Smooth muscle cell of the brain vasculature (primary cell): ENCODE results near the gene PHPT1.

Experiments
- DNase-seq: peaks from one replicate; pipeline ENCODE4 v3.0.0-alpha.2; 2012; ENCODE audit warnings: low read depth, low spot score

The PHPT1 gene

DNA sequence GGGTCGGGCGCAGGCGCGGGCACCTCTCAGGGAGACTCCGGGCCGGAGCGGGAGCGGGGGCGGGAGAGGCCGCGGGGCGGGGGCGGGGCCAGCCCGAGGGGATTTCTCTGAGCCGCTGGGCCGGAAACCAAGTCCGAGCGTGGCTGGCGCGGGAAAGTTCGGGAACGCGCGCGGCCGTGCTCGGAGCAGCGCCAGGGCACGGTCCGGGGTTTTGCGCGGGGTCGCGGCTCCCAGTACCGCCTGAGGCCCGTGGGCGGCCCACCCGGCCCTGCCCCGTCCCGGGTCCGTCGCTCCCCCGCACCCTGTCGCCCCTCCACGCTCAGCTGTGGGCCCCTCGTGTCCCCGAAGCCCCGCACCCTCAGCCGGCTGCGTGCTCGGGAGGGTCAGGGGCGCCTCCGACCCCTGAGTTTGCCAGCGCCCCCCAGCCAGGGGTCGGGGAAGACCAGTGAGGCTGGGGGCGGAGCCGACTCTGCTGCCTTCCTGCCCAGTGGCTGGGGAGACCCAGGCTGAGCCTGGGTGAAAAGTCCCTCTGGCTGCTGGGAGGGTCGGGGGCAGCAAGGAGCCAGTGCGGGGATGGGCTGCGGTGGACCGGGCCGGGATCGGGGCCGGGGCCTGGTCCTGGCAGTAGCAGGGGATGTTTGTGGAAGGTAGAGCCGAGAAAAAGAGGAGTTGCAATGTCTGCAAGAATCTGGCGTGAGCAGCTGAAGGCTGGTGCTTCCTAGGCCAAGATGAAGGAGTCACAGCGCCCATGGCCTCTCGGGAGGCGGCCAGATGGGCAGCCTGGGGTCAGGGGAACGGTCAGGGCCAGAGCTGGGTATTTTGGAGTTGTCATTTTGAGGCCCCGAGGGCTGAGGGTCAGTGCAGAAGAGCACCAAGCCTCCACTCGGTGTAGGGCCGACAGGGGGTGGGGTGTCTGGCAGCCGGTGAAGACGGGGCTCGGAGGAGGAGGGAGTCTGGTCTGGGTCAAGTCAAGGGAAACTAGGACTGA lies 37.7 kb downstream of the PHPT1 start:
- no peak for DNase-seq

DNA sequence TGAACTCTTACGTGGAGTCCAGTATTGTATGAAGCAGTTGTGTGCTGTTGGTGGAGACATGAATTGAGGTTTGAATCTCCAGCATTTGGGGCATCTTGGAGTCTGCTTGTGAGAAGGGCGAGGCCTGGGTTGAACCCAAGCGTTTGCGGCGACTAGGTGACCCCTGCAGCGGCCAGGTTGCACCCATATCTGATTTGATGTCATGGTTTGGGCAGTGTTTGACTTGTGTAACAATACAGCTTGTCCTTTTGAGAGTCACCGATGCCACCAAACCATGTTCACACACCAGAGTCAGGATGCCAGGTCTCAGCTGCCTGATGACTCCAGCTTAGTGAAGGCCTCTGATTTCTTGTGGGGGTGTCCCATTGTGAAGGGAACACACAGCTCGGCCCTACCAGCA lies 39.2 kb downstream of the PHPT1 start:
- DNase-seq: no peak

DNA sequence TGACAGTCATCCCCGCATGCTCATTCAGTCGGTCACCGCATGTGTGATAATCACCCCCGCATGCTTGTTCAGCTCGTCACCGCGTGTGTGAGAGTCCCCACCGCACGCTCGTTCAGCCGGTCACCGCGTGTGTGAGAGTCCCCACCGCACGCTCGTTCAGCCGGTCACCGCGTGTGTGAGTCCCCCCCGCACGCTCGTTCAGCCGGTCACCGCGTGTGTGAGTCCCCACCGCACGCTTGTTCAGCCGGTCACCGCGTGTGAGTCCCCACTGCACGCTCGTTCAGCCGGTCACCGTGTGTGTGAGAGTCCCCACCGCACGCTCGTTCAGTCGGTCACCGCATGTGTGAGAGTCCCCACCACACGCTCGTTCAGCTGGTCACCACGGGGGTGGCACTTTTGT lies 40.6 kb downstream of the PHPT1 start:
- DNase-seq: no peak

DNA sequence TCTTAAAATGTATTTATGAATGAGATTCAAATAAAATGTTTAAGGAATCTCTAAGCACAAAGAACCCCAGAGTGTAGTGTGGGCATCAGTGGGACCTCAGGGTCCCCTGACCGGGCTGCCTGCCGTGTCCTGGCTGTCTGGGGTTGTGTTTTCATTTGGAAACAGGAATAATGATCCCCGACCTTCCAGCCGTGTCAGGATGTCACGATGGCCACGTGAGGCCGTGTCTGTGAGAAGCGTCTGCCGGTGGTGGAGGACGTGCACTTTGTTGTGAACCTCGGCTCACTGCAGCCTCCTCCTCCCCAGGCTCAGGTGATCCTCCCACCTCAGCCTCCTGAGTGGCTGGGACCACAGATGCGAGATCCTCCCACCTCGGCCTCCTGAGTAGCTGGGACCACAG lies 41.5 kb downstream of the PHPT1 start:
- DNase-seq: no peak

DNA sequence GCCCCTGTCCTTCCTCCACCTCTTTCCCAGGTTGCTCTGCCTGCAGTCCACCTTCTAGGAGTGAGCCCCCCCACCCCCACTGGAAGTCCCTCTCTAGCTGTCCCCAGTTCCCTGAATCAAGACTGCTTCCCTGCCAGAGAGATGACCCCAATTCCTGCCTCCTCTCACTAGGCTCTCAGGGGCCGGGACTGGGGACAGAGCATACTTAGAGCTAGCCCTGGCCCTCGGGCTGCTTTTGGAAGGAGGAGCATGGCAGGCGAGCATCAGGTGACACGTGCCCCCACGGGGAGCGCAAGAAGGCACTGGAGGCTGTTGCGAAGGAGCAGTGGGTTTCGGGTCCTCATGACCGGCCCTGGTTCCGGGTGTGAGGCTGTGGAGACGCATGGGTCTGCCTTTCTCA lies 46.8 kb downstream of the PHPT1 start:
- no peak for DNase-seq

DNA sequence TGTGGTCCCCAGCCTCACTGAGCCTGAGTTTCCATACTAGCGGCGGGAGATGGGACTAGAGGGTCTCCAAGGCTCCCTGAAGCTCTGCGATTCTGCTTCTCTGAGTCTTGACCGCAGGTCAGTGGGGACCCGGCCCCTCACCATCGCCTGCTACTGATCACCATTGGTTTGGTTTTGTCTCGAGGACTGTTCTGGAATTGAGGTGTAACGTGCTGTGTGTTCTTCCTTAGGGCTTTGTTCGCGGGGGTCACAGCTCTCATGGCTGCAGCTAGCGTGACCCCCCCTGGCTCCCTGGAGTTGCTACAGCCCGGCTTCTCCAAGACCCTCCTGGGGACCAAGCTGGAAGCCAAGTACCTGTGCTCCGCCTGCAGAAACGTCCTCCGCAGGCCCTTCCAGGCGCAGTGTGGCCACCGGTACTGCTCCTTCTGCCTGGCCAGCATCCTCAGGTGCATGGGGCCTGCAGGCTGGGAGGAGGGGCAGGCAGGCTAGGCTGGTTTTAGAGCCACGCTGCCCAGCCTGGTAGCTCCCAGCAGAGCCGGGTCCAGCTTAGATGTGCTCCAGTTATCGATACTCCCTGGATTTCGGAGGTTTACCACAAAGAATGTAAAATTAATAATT lies 49.4 kb downstream of the PHPT1 start:
- no peak for DNase-seq

DNA sequence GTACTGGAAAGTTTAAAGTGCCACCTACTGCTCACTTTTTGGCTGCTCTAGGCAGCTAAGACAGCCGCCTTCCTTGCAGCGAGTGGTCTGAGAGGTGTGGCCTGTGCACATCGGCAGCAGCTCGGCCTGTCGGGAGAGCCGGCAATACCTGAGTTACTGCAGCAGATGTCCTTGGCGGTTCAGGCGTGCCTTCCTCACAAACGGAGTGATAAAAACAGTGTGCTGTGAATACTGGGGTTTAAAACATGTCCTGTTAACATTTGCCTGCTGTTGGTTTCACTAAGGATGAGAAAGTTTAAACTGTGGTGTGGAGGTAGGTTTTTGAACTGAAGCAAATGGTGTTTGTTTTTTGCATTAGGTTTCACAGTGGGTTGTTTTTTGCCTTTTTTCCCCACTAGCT lies 50.0 kb downstream of the PHPT1 start:
- DNase-seq: no peak

DNA sequence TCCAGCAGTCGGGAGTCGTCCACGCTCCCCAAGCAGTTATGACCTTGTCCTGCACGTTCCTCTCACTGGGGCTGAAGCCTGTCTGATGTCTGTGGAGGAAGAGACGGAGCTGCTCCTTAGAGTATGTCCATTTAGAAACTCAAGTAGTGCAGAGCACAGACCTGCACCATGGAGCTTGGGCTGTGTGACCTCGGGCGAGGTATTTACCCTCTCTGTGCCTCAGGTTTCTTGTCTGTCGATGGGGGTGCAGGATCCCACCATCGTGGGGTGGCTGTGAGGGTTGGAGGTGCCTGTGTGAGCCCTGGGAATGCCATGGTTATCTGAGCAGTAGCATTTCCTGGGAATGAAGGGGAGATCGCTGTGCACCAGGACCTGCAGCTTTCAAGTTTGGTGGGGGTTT lies 51.3 kb downstream of the PHPT1 start:
- no peak for DNase-seq
